Testis (tissue), 2 donors: ENCODE measurements around the gene KHNYN.

ENCODE experiments used
- POLR2A ChIP-seq: fragments of 450-650 bp; IDR thresholded peaks from one replicate; pipeline ENCODE4 v1.6.1; 2017; ENCODE audit warnings: antibody characterized with exemption, mild to moderate bottlenecking, moderate library complexity
- TF ChIP-seq, protein P1 (sequence below), 3 experiments: fragments of 450-650 bp in 2 of 3; fragments of 200-600 bp in 1 of 3; sonication (generic) in 1 of 3; IDR thresholded peaks; one replicate each; pipeline ENCODE4 v1.5.1; 2016 to 2019; ENCODE audit warnings: antibody characterized with exemption in 3 of 3, mild to moderate bottlenecking in 2 of 3, moderate library complexity in 1 of 3

DNA sequence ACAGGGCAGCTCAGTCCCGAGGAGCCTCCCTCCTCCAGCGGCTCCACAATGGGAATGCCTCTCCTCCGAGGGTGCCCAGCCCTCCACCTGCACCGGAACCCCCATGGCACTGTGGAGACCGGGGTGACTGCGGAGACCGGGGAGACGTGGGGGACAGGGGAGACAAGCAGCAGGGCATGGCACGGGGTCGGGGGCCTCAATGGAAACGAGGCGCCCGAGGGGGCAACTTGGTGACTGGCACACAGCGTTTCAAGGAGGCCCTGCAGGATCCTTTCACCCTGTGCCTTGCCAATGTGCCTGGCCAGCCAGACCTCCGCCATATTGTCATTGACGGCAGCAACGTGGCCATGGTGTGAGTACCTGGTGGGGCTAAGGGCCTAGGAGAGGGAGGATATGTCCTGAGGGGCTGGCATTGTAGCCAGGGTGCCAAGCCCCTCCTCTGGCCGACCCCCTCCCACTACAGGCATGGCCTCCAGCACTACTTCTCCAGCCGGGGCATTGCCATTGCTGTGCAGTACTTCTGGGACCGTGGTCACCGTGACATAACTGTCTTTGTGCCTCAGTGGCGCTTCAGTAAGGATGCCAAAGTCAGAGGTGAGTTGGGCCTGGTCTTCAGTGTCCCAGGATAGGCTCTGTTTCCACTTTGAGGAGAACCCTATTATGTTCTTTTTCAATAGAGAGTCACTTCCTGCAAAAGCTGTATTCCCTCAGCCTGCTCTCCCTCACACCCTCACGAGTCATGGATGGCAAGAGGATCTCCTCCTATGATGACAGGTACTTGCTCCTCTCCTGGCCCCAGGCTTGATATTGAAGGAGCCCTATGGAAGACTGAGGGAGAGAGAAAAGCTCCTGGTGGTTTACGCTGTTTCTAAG is 2.7 kb downstream of the KHNYN start:
- no peak for TF ChIP-seq POLR2A
- TF ChIP-seq, protein P1, sequence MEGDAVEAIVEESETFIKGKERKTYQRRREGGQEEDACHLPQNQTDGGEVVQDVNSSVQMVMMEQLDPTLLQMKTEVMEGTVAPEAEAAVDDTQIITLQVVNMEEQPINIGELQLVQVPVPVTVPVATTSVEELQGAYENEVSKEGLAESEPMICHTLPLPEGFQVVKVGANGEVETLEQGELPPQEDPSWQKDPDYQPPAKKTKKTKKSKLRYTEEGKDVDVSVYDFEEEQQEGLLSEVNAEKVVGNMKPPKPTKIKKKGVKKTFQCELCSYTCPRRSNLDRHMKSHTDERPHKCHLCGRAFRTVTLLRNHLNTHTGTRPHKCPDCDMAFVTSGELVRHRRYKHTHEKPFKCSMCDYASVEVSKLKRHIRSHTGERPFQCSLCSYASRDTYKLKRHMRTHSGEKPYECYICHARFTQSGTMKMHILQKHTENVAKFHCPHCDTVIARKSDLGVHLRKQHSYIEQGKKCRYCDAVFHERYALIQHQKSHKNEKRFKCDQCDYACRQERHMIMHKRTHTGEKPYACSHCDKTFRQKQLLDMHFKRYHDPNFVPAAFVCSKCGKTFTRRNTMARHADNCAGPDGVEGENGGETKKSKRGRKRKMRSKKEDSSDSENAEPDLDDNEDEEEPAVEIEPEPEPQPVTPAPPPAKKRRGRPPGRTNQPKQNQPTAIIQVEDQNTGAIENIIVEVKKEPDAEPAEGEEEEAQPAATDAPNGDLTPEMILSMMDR (IDR thresholded peaks at IDR 0.05), result no peak
